Sciatic nerve (tissue), 1 donor: ENCODE results near the gene PALS1. TPM values are rescaled to one million over a fixed set of nuclear protein-coding genes. Genes with fewer than 3 reads are reported as not detected.

Source experiments
- total RNA-seq: library from RNA; stranded (reverse); fragmentation: NEBNext Ultra II Directional; extraction: Animal tissue kit (Norgen Biotek cat#: 25700); gene quantifications from one replicate; pipeline ENCODE4 v1.2.1, GENCODE V29; 2021
- donor health status: DM: no; HTN: no; CAD: no.

PALS1 gene
- total RNA-seq, 1 donor from 2014 or later: 31.8 TPM

Other genes with a start within 250 kb of the PALS1 start
- not detected for gene GARIN2, start 52.0 kb upstream of the PALS1 start, total RNA-seq
- gene ATP6V1D, start 118.4 kb downstream of the PALS1 start, total RNA-seq: 46.0 TPM
- 59.0 TPM for gene EIF2S1, start 118.9 kb downstream of the PALS1 start, total RNA-seq
- 0.62 TPM for gene PLEK2, start 170.7 kb downstream of the PALS1 start, total RNA-seq
- 2.9 TPM for gene TMEM229B, start 247.3 kb downstream of the PALS1 start, total RNA-seq